RWPE2 (cell line): Measurements from ENCODE around the gene TICAM1.
"Not testable (repeated sequence)": the region's sequence is repeated elsewhere in the genome, so short reads cannot be mapped to it uniquely, and the experiment has no call there.

ENCODE experiments used
- ATAC-seq: fragments of 200-7000 bp; cut with Tn5 transposase; 3 replicates; pipeline ENCODE4 v1.9.1; 2021; ENCODE audit warnings: low read depth
- DNase-seq: peaks from one replicate; pipeline ENCODE4 v3.0.0-alpha.2; 2020; ENCODE audit warnings: low spot score
- H3K27ac ChIP-seq: fragments of 450-650 bp; 2 replicates; pipeline ENCODE4 v1.5.1; 2017; ENCODE audit warnings: mild to moderate bottlenecking; ENCODE audit not compliant: poor library complexity, severe bottlenecking
- H3K27me3 ChIP-seq: fragments of 250-450 bp; sonication (Bioruptor Pico); 2 replicates; pipeline ENCODE4 v1.5.1; 2021; ENCODE audit warnings: mild to moderate bottlenecking, moderate library complexity; ENCODE audit not compliant: insufficient read depth, poor library complexity, severe bottlenecking
- H3K36me3 ChIP-seq: fragments of 250-450 bp; sonication (Bioruptor Pico); 2 replicates; pipeline ENCODE4 v1.5.1; 2020; ENCODE audit warnings: low read depth, mild to moderate bottlenecking, moderate library complexity
- H3K4me1 ChIP-seq: fragments of 250-450 bp; sonication (Bioruptor Pico); 2 replicates; pipeline ENCODE4 v1.5.1; 2021; ENCODE audit warnings: mild to moderate bottlenecking, moderate library complexity; ENCODE audit not compliant: insufficient read depth, poor library complexity, severe bottlenecking
- H3K4me3 ChIP-seq: fragments of 250-450 bp; sonication (Bioruptor Pico); 2 replicates; pipeline ENCODE4 v1.5.1; 2021; ENCODE audit warnings: mild to moderate bottlenecking, moderate library complexity; ENCODE audit not compliant: severe bottlenecking
- H3K9me3 ChIP-seq: fragments of 250-450 bp; sonication (Bioruptor Pico); 2 replicates; pipeline ENCODE4 v1.5.1; 2021; ENCODE audit warnings: mild to moderate bottlenecking, moderate library complexity; ENCODE audit not compliant: severe bottlenecking
- CTCF ChIP-seq: fragments of 450-650 bp; IDR thresholded peaks from one replicate; pipeline ENCODE4 v1.5.1; 2017; ENCODE audit warnings: mild to moderate bottlenecking, moderate library complexity; ENCODE audit not compliant: poor library complexity, severe bottlenecking

Gene TICAM1

GRCh38 chr19:4791183-4792018 lies 40.1 kb downstream of the TICAM1 start, which contains the start of gene FEM1A:
Gene FEM1A (plus strand): TSS chr19:4791734. CDS start chr19:4791855, 121 bp downstream.
- Histone ChIP-seq H3K9me3 (no peaks in the 10 kb centered on the region), H3K27me3 (no peaks in the 10 kb centered on the region), H3K36me3 (peaks cover 19% of the 10 kb centered on the region), H3K4me1 (peaks cover 10% of the 10 kb centered on the region), H3K4me3 (peak within 1 kb of the TSS; percentile 96), H3K27ac (peak within 1 kb of the TSS; percentile 63)
- peak; percentile 99 for DNase-seq
- ATAC-seq: peak; percentile 94
- peak; percentile 96 for TF ChIP-seq CTCF

- not testable (repeated sequence) for H3K4me1 ChIP-seq, H3K9me3 ChIP-seq, H3K27ac ChIP-seq, H3K36me3 ChIP-seq, H3K4me3 ChIP-seq, H3K27me3 ChIP-seq, DNase-seq, ATAC-seq
These were observed 45.0 kb downstream of the TICAM1 start for GRCh38 chr19:4786412-4787016.

- Histone ChIP-seq H3K4me3 (no peak overlapping the region), H3K4me1 (no peaks in the 10 kb centered on the region), H3K27ac (no peak overlapping the region), H3K9me3 (no peaks in the 10 kb centered on the region), H3K36me3 (no peaks in the 10 kb centered on the region), H3K27me3 (peaks cover 8% of the 10 kb centered on the region)
- no peak for DNase-seq
- TF ChIP-seq CTCF: no peak
- ATAC-seq: no peak
These were observed 49.7 kb downstream of the TICAM1 start for GRCh38 chr19:4781801-4782200.

- no peaks in the 10 kb centered on the region for H3K36me3 ChIP-seq
- H3K4me1 ChIP-seq: no peaks in the 10 kb centered on the region
- no peak for TF ChIP-seq CTCF
- no peak overlapping the region for H3K27ac ChIP-seq
- DNase-seq (no peak), ATAC-seq (no peak)
- no peaks in the 10 kb centered on the region for H3K9me3 ChIP-seq
- H3K27me3 ChIP-seq: peaks cover 8% of the 10 kb centered on the region
- H3K4me3 ChIP-seq: no peak overlapping the region
These were observed 50.7 kb downstream of the TICAM1 start for GRCh38 chr19:4780860-4781259.

- not testable (repeated sequence) for H3K27ac ChIP-seq, H3K4me1 ChIP-seq, H3K36me3 ChIP-seq, H3K27me3 ChIP-seq, ATAC-seq, H3K4me3 ChIP-seq, DNase-seq, H3K9me3 ChIP-seq
These were observed 53.4 kb downstream of the TICAM1 start for GRCh38 chr19:4778124-4778523.
